IMR-90 (cell line): ENCODE measurements around the gene CPB1. TPM values are rescaled to one million over a fixed set of nuclear protein-coding genes. Genes with fewer than 3 reads are reported as not detected.

Experiments
- ATAC-seq: fragments of 200-7000 bp; cut with Tn5 transposase; 2 replicates; pipeline ENCODE4 v1.9.1; 2020; ENCODE audit warnings: low read depth, mild to moderate bottlenecking, moderate library complexity
- BruUV-seq: library from RNA; stranded (reverse); fragments of 400-500 nt; replicated peaks from 2 replicates; lab custom pipeline; 2021; lab: Mats Ljungman, UMichigan
- CTCF ChIA-PET: fragments of 300-600 bp; formaldehyde crosslinking; extraction: SDS; loops from one replicate; lab custom pipeline; 2021; ENCODE audit warnings: antibody characterized with exemption; lab: Yijun Ruan, JAX
- POLR2A ChIA-PET: fragments of 300-600 bp; sonication (Branson Sonifier 250); formaldehyde crosslinking; loops from one replicate; lab custom pipeline; 2022; ENCODE audit warnings: antibody characterized with exemption; ENCODE audit not compliant: unreplicated experiment; lab: Charles Lee
- DNase-seq: peaks from one replicate; pipeline ENCODE4 v3.0.0; 2013
- H2AFZ ChIP-seq: replicated peaks from 2 replicates; pipeline ENCODE3; 2013; ENCODE audit warnings: low read length, mild to moderate bottlenecking; ENCODE audit not compliant: poor library complexity
- H2AK5ac ChIP-seq: 2 replicates; pipeline ENCODE4 v1.6.1; 2013; ENCODE audit warnings: low read depth, low read length, inconsistent platforms
- H2AK9ac ChIP-seq: replicated peaks from 2 replicates; pipeline ENCODE3; 2013; ENCODE audit warnings: mild to moderate bottlenecking, low read depth, low read length, moderate library complexity; ENCODE audit not compliant: poor library complexity
- H2BK120ac ChIP-seq: 2 replicates; pipeline ENCODE4 v1.6.1; 2013; ENCODE audit warnings: low read depth, low read length, inconsistent platforms
- H2BK15ac ChIP-seq: 3 replicates; pipeline ENCODE4 v1.6.1; 2013; ENCODE audit warnings: low read depth, low read length, inconsistent platforms
- H2BK20ac ChIP-seq: 2 replicates; pipeline ENCODE4 v1.6.1; 2013; ENCODE audit warnings: low read depth, mild to moderate bottlenecking, inconsistent platforms, low read length, moderate library complexity
- H2BK5ac ChIP-seq: 2 replicates; pipeline ENCODE4 v1.6.1; 2013; ENCODE audit warnings: mild to moderate bottlenecking, low read depth, low read length, inconsistent platforms; ENCODE audit not compliant: poor library complexity, severe bottlenecking
- H3K14ac ChIP-seq: replicated peaks from 2 replicates; pipeline ENCODE4 v1.6.1; 2013; ENCODE audit warnings: low read depth, low read length, inconsistent platforms
- H3K18ac ChIP-seq: 2 replicates; pipeline ENCODE4 v1.6.1; 2013; ENCODE audit warnings: low read depth, low read length, control low read depth
- H3K23ac ChIP-seq: 2 replicates; pipeline ENCODE4 v1.6.1; 2013; ENCODE audit warnings: low read depth, low read length, inconsistent platforms
- H3K27ac ChIP-seq: 2 replicates; pipeline ENCODE4 v1.5.1; 2013; ENCODE audit warnings: mild to moderate bottlenecking, control low read depth, low read length; ENCODE audit not compliant: insufficient read depth
- H3K27me3 ChIP-seq: 2 replicates; pipeline ENCODE4 v1.6.1; 2013; ENCODE audit warnings: low read length; ENCODE audit not compliant: control insufficient read depth, insufficient read depth
- H3K36me3 ChIP-seq: 2 replicates; pipeline ENCODE4 v1.6.1; 2013; ENCODE audit warnings: low read length, mixed read lengths; ENCODE audit not compliant: control insufficient read depth, insufficient read depth
- H3K4ac ChIP-seq: 2 replicates; pipeline ENCODE4 v1.6.1; 2013; ENCODE audit warnings: low read depth, low read length, inconsistent platforms
- H3K4me1 ChIP-seq: 2 replicates; pipeline ENCODE4 v1.6.1; 2013; ENCODE audit warnings: low read length, mixed read lengths; ENCODE audit not compliant: control insufficient read depth, insufficient read depth
- H3K4me2 ChIP-seq: 2 replicates; pipeline ENCODE4 v1.6.1; 2013; ENCODE audit warnings: low read depth, mild to moderate bottlenecking, control low read depth, low read length, moderate library complexity
- H3K4me3 ChIP-seq: 2 replicates; pipeline ENCODE4 v1.5.1; 2013; ENCODE audit warnings: low read depth, mild to moderate bottlenecking, control low read depth, low read length, moderate library complexity; ENCODE audit not compliant: insufficient read depth
- H3K56ac ChIP-seq: 2 replicates; pipeline ENCODE4 v1.6.1; 2013; ENCODE audit warnings: low read length, inconsistent platforms; ENCODE audit not compliant: insufficient read depth; ENCODE audit errors: extremely low read depth
- H3K79me1 ChIP-seq, 2 experiments: 2 replicates each; pipeline ENCODE4 v1.6.1; 2013; ENCODE audit warnings: low read length in 2 of 2, inconsistent platforms in 1 of 2, low read depth in 1 of 2
- H3K9ac ChIP-seq: 2 replicates; pipeline ENCODE4 v1.6.1; 2013; ENCODE audit warnings: low read depth, low read length, control low read depth
- H3K9me1 ChIP-seq: 2 replicates; pipeline ENCODE4 v1.6.1; 2013; ENCODE audit warnings: low read length, inconsistent platforms; ENCODE audit not compliant: insufficient read depth
- H3K9me3 ChIP-seq: 2 replicates; pipeline ENCODE4 v1.6.1; 2013; ENCODE audit warnings: low read length; ENCODE audit not compliant: control insufficient read depth, insufficient read depth
- H4K20me1 ChIP-seq: 2 replicates; pipeline ENCODE4 v1.6.1; 2013; ENCODE audit warnings: low read length, inconsistent platforms; ENCODE audit not compliant: insufficient read depth
- H4K5ac ChIP-seq: 2 replicates; pipeline ENCODE4 v1.6.1; 2013; ENCODE audit warnings: mild to moderate bottlenecking, low read depth, low read length, control low read depth
- H4K8ac ChIP-seq, 2 experiments: 2 replicates each; pipeline ENCODE4 v1.6.1; 2013; ENCODE audit warnings: low read depth in 2 of 2, low read length in 2 of 2, control low read depth in 1 of 2, inconsistent platforms in 1 of 2
- H4K91ac ChIP-seq: 2 replicates; pipeline ENCODE4 v1.6.1; 2013; ENCODE audit warnings: low read depth, low read length, inconsistent platforms; ENCODE audit not compliant: insufficient read depth
- BHLHE40 ChIP-seq: fragments of 150-350 bp; IDR thresholded peaks from 2 replicates; pipeline ENCODE4 v1.6.1; 2016; ENCODE audit warnings: mild to moderate bottlenecking, low read depth, low read length
- CEBPB ChIP-seq: IDR thresholded peaks from 2 replicates; pipeline ENCODE4 v1.6.1; 2012; ENCODE audit warnings: low read depth, low read length, improper control_type of control experiment
- CHD1 ChIP-seq: IDR thresholded peaks from 2 replicates; pipeline ENCODE4 v1.6.1; 2012; ENCODE audit warnings: low read depth, low read length, improper control_type of control experiment
- CTCF ChIP-seq: conservative IDR thresholded peaks from 2 replicates; pipeline ENCODE4 v1.5.1; 2012; ENCODE audit warnings: mild to moderate bottlenecking, low read depth, low read length, improper control_type of control experiment
- FOS ChIP-seq: fragments of 150-350 bp; IDR thresholded peaks from 2 replicates; pipeline ENCODE4 v1.6.1; 2016; ENCODE audit warnings: low read depth, low read length
- MAFK ChIP-seq: IDR thresholded peaks from 2 replicates; pipeline ENCODE4 v1.6.1; 2012; ENCODE audit warnings: low read depth, low read length, improper control_type of control experiment
- MXI1 ChIP-seq: IDR thresholded peaks from 2 replicates; pipeline ENCODE4 v1.6.1; 2012; ENCODE audit warnings: low read depth, mild to moderate bottlenecking, low read length, moderate library complexity, borderline replicate concordance
- NFE2L2 ChIP-seq: fragments of 150-350 bp; IDR thresholded peaks from 2 replicates; pipeline ENCODE4 v1.6.1; 2016; ENCODE audit warnings: low read depth, mild to moderate bottlenecking, low read length
- POLR2A ChIP-seq: IDR thresholded peaks from 2 replicates; pipeline ENCODE4 v1.6.1; 2012; ENCODE audit warnings: mild to moderate bottlenecking, low read depth, low read length
- RAD21 ChIP-seq: IDR thresholded peaks from 2 replicates; pipeline ENCODE4 v1.6.1; 2012; ENCODE audit warnings: low read length, improper control_type of control experiment
- RCOR1 ChIP-seq: IDR thresholded peaks from 2 replicates; pipeline ENCODE4 v1.6.1; 2012; ENCODE audit warnings: mild to moderate bottlenecking, low read length, improper control_type of control experiment; ENCODE audit not compliant: insufficient replicate concordance
- RFX5 ChIP-seq: IDR thresholded peaks from 2 replicates; pipeline ENCODE4 v1.8.0; 2012; ENCODE audit warnings: low read depth, mild to moderate bottlenecking, low read length, moderate library complexity
- SMC3 ChIP-seq: fragments of 150-350 bp; IDR thresholded peaks from 2 replicates; pipeline ENCODE4 v1.6.1; 2016; ENCODE audit warnings: low read depth, mild to moderate bottlenecking, antibody characterized with exemption, low read length, moderate library complexity
- dilution Hi-C: fragments of 300-500 bp; cut with HindIII; formaldehyde crosslinking; loops from one replicate; pipeline ENCODE4 v1.14.3; 2018; ENCODE audit warnings: low sequenced_read_pairs; ENCODE audit not compliant: unreplicated experiment
- in situ Hi-C: fragments of 300-500 bp; cut with MboI; formaldehyde crosslinking; loops from 3 replicates; pipeline ENCODE4 v1.14.3; 2019; ENCODE audit warnings: low sequenced_read_pairs, inconsistent platforms, mixed read lengths
- intact Hi-C: fragments of 100-400 bp; cut with micrococcal nuclease; formaldehyde crosslinking; loops from 2 replicates; pipeline ENCODE4 v1.10.0; 2022
- polyA plus RNA-seq, 3 experiments: library from polyadenylated mRNA; depleted of rRNA; stranded (reverse); fragments of >200 nt; gene quantifications; 2 replicates each; pipeline ENCODE4 v1.2.3, GENCODE V29; 2012; ENCODE audit warnings: low replicate concordance in 1 of 3
- total RNA-seq: library from RNA; depleted of rRNA; stranded (reverse); fragments of >200 nt; gene quantifications from 2 replicates; pipeline ENCODE4 v1.2.3, GENCODE V29; 2012
- TF ChIP-seq, protein P1 (sequence below): fragments of 150-350 bp; IDR thresholded peaks from 2 replicates; pipeline ENCODE4 v1.6.1; 2017; ENCODE audit warnings: mild to moderate bottlenecking, antibody characterized with exemption, low read length, low read depth
- TF ChIP-seq, protein P2 (sequence below): fragments of 150-350 bp; IDR thresholded peaks from 2 replicates; pipeline ENCODE4 v1.6.1; 2016; ENCODE audit warnings: low read depth, mild to moderate bottlenecking, low read length, moderate library complexity, borderline replicate concordance

Gene CPB1
- total and polyA plus RNA-seq, 2 of the 4 experiments (the other 2 are of a cell fraction), result not detected

GRCh38 chr3:148903941-148904340, 76.3 kb downstream of the CPB1 start:
- ChIA-PET POLR2A (no interaction called here), CTCF (no interaction called here)
- ATAC-seq (no peak), DNase-seq (no peak)
- Histone ChIP-seq H3K9me3 (no peaks in the 10 kb centered on the region), H4K5ac (no peak overlapping the region), H4K8ac (no peak overlapping the region), H2AK9ac (no peak overlapping the region), H3K4me3 (no peak overlapping the region), H2AK5ac (no peak overlapping the region), H2BK120ac (no peak overlapping the region), H3K27ac (no peak overlapping the region), H4K91ac (no peak overlapping the region), H3K4me2 (no peak overlapping the region), H4K20me1 (no peaks in the 10 kb centered on the region), H2AFZ (no peak overlapping the region), H3K9ac (no peak overlapping the region), H3K36me3 (no peaks in the 10 kb centered on the region), H2BK15ac (no peak overlapping the region), H3K18ac (no peak overlapping the region), H2BK20ac (no peak overlapping the region), H3K9me1 (0 out of 2 replicates have a peak, but pooled peaks cover 3% of the 10 kb centered on the region), H3K14ac (no peak overlapping the region), H3K4me1 (peaks cover 2% of the 10 kb centered on the region), H3K27me3 (0 out of 2 replicates have a peak, but pooled peaks cover 2% of the 10 kb centered on the region), H3K4ac (no peak overlapping the region), H3K79me1 (no peaks in the 10 kb centered on the region), H3K56ac (no peak overlapping the region), H2BK5ac (no peak overlapping the region), H3K23ac (no peak overlapping the region)
- intact Hi-C loops (no loop called here), in situ Hi-C loops (no loop called here), dilution Hi-C loops (no loop called here)
- BruUV-seq, result no TSS peak
- TF ChIP-seq MXI1, result no peak
- no peak for TF ChIP-seq NFE2L2
- no peak for TF ChIP-seq RCOR1
- TF ChIP-seq MAFK, result no peak
- TF ChIP-seq BHLHE40, result no peak
- TF ChIP-seq POLR2A, result no peak
- TF ChIP-seq FOS, result no peak
- TF ChIP-seq, protein P1, sequence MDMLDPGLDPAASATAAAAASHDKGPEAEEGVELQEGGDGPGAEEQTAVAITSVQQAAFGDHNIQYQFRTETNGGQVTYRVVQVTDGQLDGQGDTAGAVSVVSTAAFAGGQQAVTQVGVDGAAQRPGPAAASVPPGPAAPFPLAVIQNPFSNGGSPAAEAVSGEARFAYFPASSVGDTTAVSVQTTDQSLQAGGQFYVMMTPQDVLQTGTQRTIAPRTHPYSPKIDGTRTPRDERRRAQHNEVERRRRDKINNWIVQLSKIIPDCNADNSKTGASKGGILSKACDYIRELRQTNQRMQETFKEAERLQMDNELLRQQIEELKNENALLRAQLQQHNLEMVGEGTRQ, result no peak
- TF ChIP-seq CEBPB, result no peak
- TF ChIP-seq, protein P2, sequence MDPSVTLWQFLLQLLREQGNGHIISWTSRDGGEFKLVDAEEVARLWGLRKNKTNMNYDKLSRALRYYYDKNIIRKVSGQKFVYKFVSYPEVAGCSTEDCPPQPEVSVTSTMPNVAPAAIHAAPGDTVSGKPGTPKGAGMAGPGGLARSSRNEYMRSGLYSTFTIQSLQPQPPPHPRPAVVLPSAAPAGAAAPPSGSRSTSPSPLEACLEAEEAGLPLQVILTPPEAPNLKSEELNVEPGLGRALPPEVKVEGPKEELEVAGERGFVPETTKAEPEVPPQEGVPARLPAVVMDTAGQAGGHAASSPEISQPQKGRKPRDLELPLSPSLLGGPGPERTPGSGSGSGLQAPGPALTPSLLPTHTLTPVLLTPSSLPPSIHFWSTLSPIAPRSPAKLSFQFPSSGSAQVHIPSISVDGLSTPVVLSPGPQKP, result no peak
- TF ChIP-seq CTCF, result no peak
- TF ChIP-seq RFX5, result no peak
- no peak for TF ChIP-seq SMC3
- no peak for TF ChIP-seq RAD21
- TF ChIP-seq CHD1, result no peak
